Subcutaneous adipose tissue (tissue), 4 donors: Measurements from ENCODE around the gene SLC25A31. TPM values are rescaled to one million over a fixed set of nuclear protein-coding genes. Genes with fewer than 3 reads are reported as not detected.

Experiments
- CTCF ChIP-seq: fragments of 450-650 bp; IDR thresholded peaks from one replicate; pipeline ENCODE4 v1.5.1; 2016; ENCODE audit warnings: low read depth, mild to moderate bottlenecking, control low read depth, antibody characterized with exemption, moderate library complexity
- total RNA-seq, 4 donors: library from RNA; depleted of rRNA; stranded (reverse); fragments of >200 nt; gene quantifications; one replicate each; pipeline ENCODE4 v1.1.0, GENCODE V29; 2016

SLC25A31 gene
- total RNA-seq, 4 donors from 2014 or later, result not detected

- TF ChIP-seq CTCF, result no peak
Observed at GRCh38 chr4:127783955-127784770, 54.0 kb downstream of the SLC25A31 start.

GRCh38 chr4:127788517-127788916, 58.3 kb downstream of the SLC25A31 start:
- no peak for TF ChIP-seq CTCF

- TF ChIP-seq CTCF, result no peak
Observed at GRCh38 chr4:127791391-127791790, 61.2 kb downstream of the SLC25A31 start.

- TF ChIP-seq CTCF, result no peak
Observed at GRCh38 chr4:127793528-127793927, 63.3 kb downstream of the SLC25A31 start.

- no peak for TF ChIP-seq CTCF
Observed at GRCh38 chr4:127799711-127800110, 69.5 kb downstream of the SLC25A31 start.

- TF ChIP-seq CTCF, result no peak
Observed at GRCh38 chr4:127809173-127809800, 79.1 kb downstream of the SLC25A31 start.

- no peak for TF ChIP-seq CTCF
Observed at GRCh38 chr4:127810551-127810950, 80.4 kb downstream of the SLC25A31 start.
